Activated naive CD4-positive, alpha-beta T cell treated with anti-CD3 and anti-CD28 coated beads, Interleukin-2, amount 50 U/mL, for 24 hours (primary cell): ENCODE data around the gene ERFE.
"Not testable (repeated sequence)": the region's sequence is repeated elsewhere in the genome, so short reads cannot be mapped to it uniquely, and the experiment has no call there.

Experiments
- H3K27ac Mint-ChIP-seq: one replicate; pipeline ENCODE4 v1.8.0; 2021; ENCODE audit warnings: mild to moderate bottlenecking, mixed read lengths
- H3K27me3 Mint-ChIP-seq: one replicate; pipeline ENCODE4 v1.8.0; 2021; ENCODE audit warnings: mixed read lengths
- H3K36me3 Mint-ChIP-seq: one replicate; pipeline ENCODE4 v1.8.0; 2021; ENCODE audit warnings: mixed read lengths
- H3K4me1 Mint-ChIP-seq: one replicate; pipeline ENCODE4 v1.8.0; 2021; ENCODE audit warnings: mixed read lengths
- H3K4me3 Mint-ChIP-seq: one replicate; pipeline ENCODE4 v1.8.0; 2021; ENCODE audit warnings: mild to moderate bottlenecking, mixed read lengths
- H3K9me3 Mint-ChIP-seq: one replicate; pipeline ENCODE4 v1.8.0; 2021; ENCODE audit warnings: mixed read lengths

The ERFE gene, protein sequence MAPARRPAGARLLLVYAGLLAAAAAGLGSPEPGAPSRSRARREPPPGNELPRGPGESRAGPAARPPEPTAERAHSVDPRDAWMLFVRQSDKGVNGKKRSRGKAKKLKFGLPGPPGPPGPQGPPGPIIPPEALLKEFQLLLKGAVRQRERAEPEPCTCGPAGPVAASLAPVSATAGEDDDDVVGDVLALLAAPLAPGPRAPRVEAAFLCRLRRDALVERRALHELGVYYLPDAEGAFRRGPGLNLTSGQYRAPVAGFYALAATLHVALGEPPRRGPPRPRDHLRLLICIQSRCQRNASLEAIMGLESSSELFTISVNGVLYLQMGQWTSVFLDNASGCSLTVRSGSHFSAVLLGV

DNA sequence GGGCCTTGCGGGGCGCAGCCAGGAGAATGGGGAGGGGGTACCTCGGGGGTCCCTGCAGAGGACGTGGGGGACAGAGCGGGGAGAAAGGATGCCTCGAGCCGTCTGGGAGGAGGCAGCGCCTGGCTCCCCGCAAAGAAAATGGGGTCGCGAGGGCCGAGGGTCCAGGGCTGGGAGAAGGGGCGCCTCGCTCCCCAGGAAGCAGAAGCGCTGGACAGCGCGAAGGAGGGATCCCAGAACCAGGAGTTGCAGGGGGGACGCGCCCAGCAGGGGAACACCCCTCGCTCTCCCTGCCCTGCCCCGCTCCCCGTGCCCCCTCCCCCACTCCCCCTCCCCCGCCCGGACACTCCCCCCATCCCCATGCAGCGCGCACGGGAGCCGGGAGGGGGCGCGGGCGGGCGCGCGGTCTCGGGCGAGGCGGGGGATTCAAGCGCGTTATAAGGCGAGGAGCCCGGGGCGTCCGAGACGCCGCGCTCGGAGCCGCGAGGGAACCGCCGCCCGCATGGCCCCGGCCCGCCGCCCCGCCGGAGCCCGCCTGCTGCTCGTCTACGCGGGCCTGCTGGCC, at the start of gene ERFE:
Gene ERFE (plus strand): TSS at position 462 of the 562 bp plus-strand sequence. CDS start 38 bp downstream, at position 500.
- Mint-ChIP-seq H3K27me3 (peaks cover 8% of the 10 kb centered on the region), H3K27ac (no peak within 1 kb of the TSS), H3K9me3 (no peaks in the 10 kb centered on the region), H3K4me3 (peak within 1 kb of the TSS; percentile 80), H3K36me3 (no peaks in the 10 kb centered on the region), H3K4me1 (peaks cover 7% of the 10 kb centered on the region)

DNA sequence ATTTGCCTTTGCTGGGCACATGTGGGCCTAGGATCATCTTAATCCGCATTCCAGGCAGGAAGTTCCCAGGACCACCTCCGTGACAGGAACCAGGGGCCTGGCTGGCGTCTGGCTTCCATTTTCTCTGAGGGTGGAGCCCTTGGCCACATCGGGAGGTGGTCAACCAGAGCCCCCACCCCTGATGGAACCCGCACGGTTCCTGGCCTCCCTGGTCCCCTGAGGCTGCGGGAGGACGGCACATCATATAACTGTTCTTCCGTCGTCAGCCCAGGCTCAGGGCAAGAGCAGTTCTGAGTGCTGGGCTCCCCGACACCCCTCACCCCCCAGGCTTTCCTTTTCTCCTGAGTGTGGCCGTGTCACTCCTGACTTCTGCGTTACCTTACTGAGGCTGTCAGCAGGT, 45.2 kb upstream of the ERFE start:
- H3K36me3 Mint-ChIP-seq, result peaks cover 3% of the 10 kb centered on the region
- H3K27ac Mint-ChIP-seq, result no peak overlapping the region
- peaks cover 8% of the 10 kb centered on the region for H3K4me1 Mint-ChIP-seq
- peaks cover 1% of the 10 kb centered on the region for H3K27me3 Mint-ChIP-seq
- H3K9me3 Mint-ChIP-seq, result peaks cover 16% of the 10 kb centered on the region
- no peak overlapping the region for H3K4me3 Mint-ChIP-seq

GRCh38 chr2:238114331-238114841, 44.4 kb upstream of the ERFE start:
- peaks cover 3% of the 10 kb centered on the region for H3K36me3 Mint-ChIP-seq
- no peak overlapping the region for H3K4me3 Mint-ChIP-seq
- H3K27ac Mint-ChIP-seq, result no peak overlapping the region
- H3K9me3 Mint-ChIP-seq, result peaks cover 16% of the 10 kb centered on the region
- peaks cover 1% of the 10 kb centered on the region for H3K27me3 Mint-ChIP-seq
- peaks cover 1% of the 10 kb centered on the region for H3K4me1 Mint-ChIP-seq

- Mint-ChIP-seq H3K4me1 (no peaks in the 10 kb centered on the region), H3K27me3 (peaks cover 1% of the 10 kb centered on the region), H3K9me3 (peaks cover 16% of the 10 kb centered on the region), H3K36me3 (peaks cover 3% of the 10 kb centered on the region), H3K4me3 (no peak overlapping the region), H3K27ac (no peak overlapping the region)
Measured at GRCh38 chr2:238114851-238115660, 43.7 kb upstream of the ERFE start.

DNA sequence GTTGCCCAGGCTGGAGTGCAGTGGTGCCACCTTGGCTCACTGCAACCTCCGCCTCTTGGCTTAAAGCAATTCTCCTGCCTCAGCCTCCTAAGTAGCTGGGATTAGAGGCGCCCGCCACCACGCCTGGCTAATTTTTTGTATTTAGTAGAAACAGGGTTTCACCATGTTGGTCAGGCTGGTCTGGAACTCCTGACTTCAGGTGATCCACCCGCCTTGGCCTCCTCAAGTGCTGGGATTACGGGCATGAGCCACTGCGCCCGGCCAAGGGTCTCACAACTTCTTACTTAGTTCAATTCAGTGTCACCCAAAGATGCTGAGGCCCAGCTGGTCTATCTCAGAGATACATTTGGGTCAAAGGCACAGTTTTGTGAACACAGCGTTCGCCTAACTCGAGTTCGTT, 43.1 kb upstream of the ERFE start:
- H3K27me3 Mint-ChIP-seq, H3K4me3 Mint-ChIP-seq, H3K4me1 Mint-ChIP-seq, H3K36me3 Mint-ChIP-seq, H3K27ac Mint-ChIP-seq: not testable (repeated sequence)
- peaks cover 16% of the 10 kb centered on the region for H3K9me3 Mint-ChIP-seq

DNA sequence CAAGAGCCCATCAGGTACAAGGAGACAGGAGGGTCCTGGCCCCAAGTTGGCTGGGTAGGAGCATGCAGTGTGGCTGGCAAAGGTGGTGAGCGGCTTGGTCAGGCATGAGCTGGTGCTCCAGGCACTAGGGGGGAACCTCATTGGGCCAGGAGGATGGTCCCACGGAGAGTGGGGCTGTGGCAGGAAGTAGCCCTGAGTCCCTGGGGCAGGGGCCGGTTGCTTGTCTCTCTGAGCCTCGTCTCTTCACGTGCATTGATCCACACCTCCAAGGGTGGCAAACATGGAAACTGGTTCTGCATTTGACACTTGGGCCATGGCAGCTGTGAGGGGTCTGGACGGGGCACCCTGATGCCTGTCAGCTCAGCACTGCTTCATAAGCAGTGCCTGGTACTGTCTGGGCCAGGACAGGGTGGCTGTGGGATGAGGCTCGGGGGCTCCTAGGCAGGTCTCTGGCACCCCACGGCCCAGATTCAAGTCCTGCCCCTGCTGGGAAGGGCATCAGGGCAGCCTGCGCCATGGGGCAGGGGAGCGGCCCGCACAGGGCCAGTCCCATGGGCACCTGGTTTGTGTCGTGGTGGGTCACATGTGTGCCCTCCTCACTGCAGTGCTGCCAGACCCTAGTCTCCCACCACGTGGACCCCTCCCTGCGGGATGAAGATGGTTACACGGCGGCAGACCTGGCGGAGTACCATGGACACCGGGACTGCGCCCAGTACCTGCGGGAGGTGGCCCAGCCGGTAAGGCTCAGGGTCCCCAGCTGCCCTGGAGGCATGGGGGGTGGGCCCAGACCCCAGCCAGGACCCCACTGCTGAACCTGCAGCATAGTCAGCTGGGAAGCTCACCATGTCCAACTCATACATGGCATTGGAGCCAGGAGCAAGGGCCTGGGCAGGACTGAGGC, 42.2 kb upstream of the ERFE start:
- H3K36me3 Mint-ChIP-seq, result peaks cover 3% of the 10 kb centered on the region
- H3K4me1 Mint-ChIP-seq, result no peaks in the 10 kb centered on the region
- no peak overlapping the region for H3K27ac Mint-ChIP-seq
- H3K27me3 Mint-ChIP-seq, result peaks cover 1% of the 10 kb centered on the region
- H3K4me3 Mint-ChIP-seq, result no peak overlapping the region
- peaks cover 12% of the 10 kb centered on the region for H3K9me3 Mint-ChIP-seq

- Mint-ChIP-seq H3K4me1 (no peaks in the 10 kb centered on the region), H3K4me3 (no peak overlapping the region), H3K27me3 (peaks cover 1% of the 10 kb centered on the region), H3K36me3 (peaks cover 3% of the 10 kb centered on the region), H3K27ac (no peak overlapping the region), H3K9me3 (peaks cover 10% of the 10 kb centered on the region)
Measured at GRCh38 chr2:238117199-238118154, 41.3 kb upstream of the ERFE start.

- H3K9me3 Mint-ChIP-seq, result no peaks in the 10 kb centered on the region
- H3K4me3 Mint-ChIP-seq, result no peak overlapping the region
- H3K4me1 Mint-ChIP-seq, result no peaks in the 10 kb centered on the region
- H3K27me3 Mint-ChIP-seq, result peaks cover 1% of the 10 kb centered on the region
- no peaks in the 10 kb centered on the region for H3K36me3 Mint-ChIP-seq
- no peak overlapping the region for H3K27ac Mint-ChIP-seq
Measured at GRCh38 chr2:238119756-238120462, 38.9 kb upstream of the ERFE start.

DNA sequence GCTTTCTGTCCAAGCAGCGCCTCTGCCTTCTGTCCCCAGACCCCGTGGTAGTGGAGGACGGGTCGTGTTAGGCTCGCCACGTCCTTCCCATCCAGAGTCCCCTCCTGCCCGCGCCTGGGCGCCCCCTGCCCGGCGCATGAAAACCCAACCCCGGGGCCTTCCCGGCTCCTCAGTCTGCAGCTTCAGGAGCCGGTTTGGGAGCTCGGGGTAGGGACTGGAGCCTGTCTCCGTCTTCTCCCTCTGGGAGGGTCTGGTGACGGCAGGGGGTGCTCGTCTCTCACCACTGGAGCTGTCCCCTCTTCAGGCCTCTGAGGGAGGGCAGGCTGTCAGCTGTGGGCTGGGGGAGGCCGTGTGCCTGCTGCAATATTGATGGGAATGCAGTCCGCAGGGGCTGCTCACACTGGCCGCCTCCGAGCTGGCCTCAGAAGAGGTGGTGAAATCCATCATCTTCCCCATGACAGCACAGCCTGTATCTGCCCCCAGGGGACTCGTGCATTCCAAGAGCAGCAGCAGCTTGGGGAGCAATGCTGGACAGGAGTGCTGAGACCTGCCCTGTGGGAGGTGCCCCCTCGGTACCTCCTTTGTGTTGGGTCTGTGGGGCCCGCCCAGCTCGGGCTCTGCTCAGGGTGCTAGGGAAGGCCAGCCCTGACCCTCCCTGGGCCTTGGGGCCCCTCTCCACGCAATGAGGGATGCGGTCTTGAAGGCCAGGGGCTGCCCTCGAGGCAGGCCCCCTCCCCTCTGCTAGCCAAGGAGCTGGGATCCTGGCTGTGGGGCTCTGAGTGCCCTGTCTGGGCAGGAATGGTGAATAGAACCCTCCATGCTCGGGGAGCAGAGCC, 38.1 kb upstream of the ERFE start:
- no peak overlapping the region for H3K4me3 Mint-ChIP-seq
- no peaks in the 10 kb centered on the region for H3K9me3 Mint-ChIP-seq
- H3K4me1 Mint-ChIP-seq, result no peaks in the 10 kb centered on the region
- no peak overlapping the region for H3K27ac Mint-ChIP-seq
- H3K27me3 Mint-ChIP-seq, result peaks cover 1% of the 10 kb centered on the region
- no peaks in the 10 kb centered on the region for H3K36me3 Mint-ChIP-seq

DNA sequence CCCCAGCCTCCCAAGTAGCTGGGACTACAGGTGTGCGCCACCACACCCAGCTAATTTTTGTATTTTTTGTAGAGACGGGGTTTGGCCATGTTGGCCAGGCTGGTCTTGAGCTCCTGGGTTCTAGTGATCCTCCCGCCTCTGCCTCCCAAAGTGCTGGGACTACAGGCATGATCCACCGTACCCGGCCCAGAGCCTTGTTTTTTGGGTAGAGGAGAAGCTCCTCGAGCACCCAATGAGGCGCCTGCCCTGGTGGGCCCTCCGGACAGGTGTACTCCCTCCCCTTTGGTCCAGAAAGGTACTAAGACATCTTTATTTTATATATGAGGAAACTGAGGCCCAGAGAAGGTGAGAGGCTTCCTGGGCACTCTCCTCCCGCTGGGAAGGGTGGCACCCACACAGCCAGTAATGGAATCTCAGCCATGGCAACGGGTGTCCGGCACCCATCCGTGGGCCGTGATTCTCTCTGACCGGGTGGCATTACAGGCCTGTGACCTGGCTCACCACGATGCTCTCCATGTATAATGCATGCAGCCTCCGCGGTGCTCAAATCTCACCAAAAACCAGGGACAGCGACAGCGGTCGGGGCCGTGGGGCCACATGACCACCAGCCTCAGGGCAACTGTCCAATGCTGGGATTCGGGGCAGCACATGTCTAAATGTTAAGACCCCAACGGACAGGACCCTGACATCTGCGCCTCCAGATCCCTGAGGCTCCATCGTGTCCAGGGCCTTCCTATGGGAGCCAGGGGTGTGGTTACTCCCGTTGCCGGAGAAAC, 37.1 kb upstream of the ERFE start:
- Mint-ChIP-seq H3K36me3 (no peaks in the 10 kb centered on the region), H3K4me1 (no peaks in the 10 kb centered on the region), H3K4me3 (no peak overlapping the region), H3K27me3 (peaks cover 1% of the 10 kb centered on the region), H3K27ac (no peak overlapping the region), H3K9me3 (no peaks in the 10 kb centered on the region)

GRCh38 chr2:238122287-238123217, 36.2 kb upstream of the ERFE start:
- Mint-ChIP-seq H3K27ac (no peak overlapping the region), H3K27me3 (peaks cover under 1% of the 10 kb centered on the region), H3K36me3 (no peaks in the 10 kb centered on the region), H3K4me1 (no peaks in the 10 kb centered on the region), H3K9me3 (no peaks in the 10 kb centered on the region), H3K4me3 (no peak overlapping the region)
